Right lobe of liver (tissue), 6 donors: ENCODE measurements around the gene RB1. TPM values are rescaled to one million over a fixed set of nuclear protein-coding genes. Genes with fewer than 3 reads are reported as not detected.

Experiments
- ATAC-seq, 4 donors: fragments of 200-7000 bp; cut with Tn5 transposase; one replicate each; pipeline ENCODE4 v1.9.1; 2020; ENCODE audit warnings: mild to moderate bottlenecking in 4 of 4, moderate library complexity in 4 of 4
- DNase-seq, 3 donors: peaks; one replicate each; pipeline ENCODE4 v3.0.0-alpha.2; 2020
- H3K27ac ChIP-seq, 3 donors: fragments of 200-600 bp; one replicate each; pipeline ENCODE4 v1.8.0; 2022
- H3K27me3 ChIP-seq, 2 donors: fragments of 200-600 bp; one replicate each; pipeline ENCODE4 v1.8.0; 2022
- H3K36me3 ChIP-seq, 4 donors: fragments of 200-600 bp; sonication (generic) in 1 of 4; one replicate each; pipeline versions ENCODE4 v1.5.1 to v1.8.0; 2017 to 2022; ENCODE audit warnings: control low read depth in 1 of 4
- H3K4me1 ChIP-seq, 4 donors: fragments of 200-600 bp; sonication (generic) in 1 of 4; one replicate each; pipeline versions ENCODE4 v1.5.1 to v1.8.0; 2017 to 2022; ENCODE audit warnings: control low read depth in 1 of 4
- H3K4me3 ChIP-seq, 3 donors: fragments of 200-600 bp; one replicate each; pipeline ENCODE4 v1.8.0; 2022
- H3K9me3 ChIP-seq, 4 donors: fragments of 200-600 bp; sonication (generic) in 1 of 4; one replicate each; pipeline versions ENCODE4 v1.5.1 to v1.8.0; 2017 to 2022; ENCODE audit warnings: control low read depth in 1 of 4
- POLR2A ChIP-seq: fragments of 450-650 bp; IDR thresholded peaks from one replicate; pipeline ENCODE4 v1.6.1; 2017; ENCODE audit warnings: antibody characterized with exemption, mild to moderate bottlenecking
- WGBS: methylation state at CpG from one replicate; pipeline ENCODE4 v1.1.6; 2018; ENCODE audit warnings: low coverage, low lambda C conversion rate; ENCODE audit not compliant: insufficient coverage; ENCODE audit errors: missing lambda C conversion rate; 5-methylcytosine and 5-hydroxymethylcytosine counted together
- intact Hi-C, 2 donors: fragments of 100-400 bp; cut with DNase I; formaldehyde crosslinking; loops; one replicate each; pipeline versions ENCODE4 v1.11.2 to v1.14.1; 2022
- total RNA-seq, 6 experiments: library from RNA; depleted of rRNA in 2 of 6; stranded (reverse); fragments of >200 nt in 2 of 6; fragmentation: NEBNext Ultra II Directional in 3 of 6; extraction: Animal tissue kit (Norgen Biotek cat#: 25700) in 3 of 6; gene quantifications; one replicate each; pipeline versions ENCODE4 v1.1.0 to v1.2.4, GENCODE V29; 2016 to 2023
- TF ChIP-seq, protein P1 (sequence below), 4 donors: fragments of 200-600 bp in 3 of 4; fragments of 450-650 bp in 1 of 4; IDR thresholded peaks; one replicate each; pipeline versions ENCODE4 v1.5.1 to v1.8.0; 2016 to 2022; ENCODE audit warnings: antibody characterized with exemption in 4 of 4, mild to moderate bottlenecking in 2 of 4
- donor health status: DM: no; HTN: yes; CAD: no.
- donor health status: DM: no; HTN: no; CAD: no.
- donor health status: DM: no; HTN: no; CAD: no.
- donor health status: DM: no; HTN: yes; CAD: no.
- donor health status: DM: no; HTN: yes; CAD: no.

Gene RB1
- total RNA-seq, 6 experiments from 2014 or later, result 6.2 to 19.4 (median 12.3) TPM

- intact Hi-C loops, result no loop called here
- no peak for DNase-seq
Observed at GRCh38 chr13:48431987-48432615, 128.6 kb downstream of the RB1 start.

GRCh38 chr13:48434200-48434599 is 130.6 kb downstream of the RB1 start:
- Histone ChIP-seq H3K27ac (no peak overlapping the region), H3K36me3 (no peaks in the 10 kb centered on the region), H3K9me3 (no peaks in the 10 kb centered on the region), H3K4me3 (no peak overlapping the region), H3K27me3 (no peaks in the 10 kb centered on the region), H3K4me1 (no peaks in the 10 kb centered on the region)
- ATAC-seq (no peak), DNase-seq (no peak)
- WGBS, result 95% methylated on average over 2 of the region's 3 CpGs
- TF ChIP-seq, protein P1, sequence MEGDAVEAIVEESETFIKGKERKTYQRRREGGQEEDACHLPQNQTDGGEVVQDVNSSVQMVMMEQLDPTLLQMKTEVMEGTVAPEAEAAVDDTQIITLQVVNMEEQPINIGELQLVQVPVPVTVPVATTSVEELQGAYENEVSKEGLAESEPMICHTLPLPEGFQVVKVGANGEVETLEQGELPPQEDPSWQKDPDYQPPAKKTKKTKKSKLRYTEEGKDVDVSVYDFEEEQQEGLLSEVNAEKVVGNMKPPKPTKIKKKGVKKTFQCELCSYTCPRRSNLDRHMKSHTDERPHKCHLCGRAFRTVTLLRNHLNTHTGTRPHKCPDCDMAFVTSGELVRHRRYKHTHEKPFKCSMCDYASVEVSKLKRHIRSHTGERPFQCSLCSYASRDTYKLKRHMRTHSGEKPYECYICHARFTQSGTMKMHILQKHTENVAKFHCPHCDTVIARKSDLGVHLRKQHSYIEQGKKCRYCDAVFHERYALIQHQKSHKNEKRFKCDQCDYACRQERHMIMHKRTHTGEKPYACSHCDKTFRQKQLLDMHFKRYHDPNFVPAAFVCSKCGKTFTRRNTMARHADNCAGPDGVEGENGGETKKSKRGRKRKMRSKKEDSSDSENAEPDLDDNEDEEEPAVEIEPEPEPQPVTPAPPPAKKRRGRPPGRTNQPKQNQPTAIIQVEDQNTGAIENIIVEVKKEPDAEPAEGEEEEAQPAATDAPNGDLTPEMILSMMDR (IDR thresholded peaks at IDR 0.05), result no peak
- TF ChIP-seq POLR2A, result no peak
- intact Hi-C loops, result no loop called here

More at GRCh38 chr13:48431987-48432615, 128.6 kb downstream of the RB1 start:
- no peaks in the 10 kb centered on the region for H3K9me3 ChIP-seq
- H3K4me1 ChIP-seq, result no peaks in the 10 kb centered on the region
- no peaks in the 10 kb centered on the region for H3K36me3 ChIP-seq
- WGBS, result 61% methylated on average over 2 of the region's 2 CpGs
- no peaks in the 10 kb centered on the region for H3K27me3 ChIP-seq
- ATAC-seq, result no peak
- peak overlapping the region in 2 of 3 donors; percentile 20 to 34 for H3K27ac ChIP-seq
- no peak overlapping the region for H3K4me3 ChIP-seq
- TF ChIP-seq, protein P1 (IDR thresholded peaks at IDR 0.05), result no peak
- no peak for TF ChIP-seq POLR2A

GRCh38 chr13:48436661-48437288 is 133.2 kb downstream of the RB1 start:
- no peak overlapping the region for H3K4me3 ChIP-seq
- intact Hi-C loops, result no loop called here
- DNase-seq, result no peak
- H3K36me3 ChIP-seq, result no peaks in the 10 kb centered on the region
- no peak for TF ChIP-seq POLR2A
- WGBS, result 46% methylated on average over 2 of the region's 2 CpGs
- H3K27me3 ChIP-seq, result no peaks in the 10 kb centered on the region
- ATAC-seq, result peak in 3 of 4 donors; percentile 24 to 39 (median 36)
- H3K4me1 ChIP-seq, result no peaks in the 10 kb centered on the region
- no peaks in the 10 kb centered on the region for H3K9me3 ChIP-seq
- H3K27ac ChIP-seq, result peak overlapping the region in 2 of 3 donors; percentile 26 to 43

- peak overlapping the region in 2 of 3 donors; percentile 26 to 43 for H3K27ac ChIP-seq
- peak; percentile 42 to 60 (median 55) for ATAC-seq
- WGBS, result 37% methylated on average over 3 of the region's 3 CpGs
Observed at GRCh38 chr13:48437371-48437770, 133.8 kb downstream of the RB1 start.

More at GRCh38 chr13:48437371-48437770, 133.8 kb downstream of the RB1 start:
- intact Hi-C loops, result no loop called here
- TF ChIP-seq, protein P1 (IDR thresholded peaks at IDR 0.05), result no peak
- TF ChIP-seq POLR2A, result no peak
- Histone ChIP-seq H3K4me1 (no peaks in the 10 kb centered on the region), H3K4me3 (no peak overlapping the region), H3K9me3 (no peaks in the 10 kb centered on the region), H3K36me3 (no peaks in the 10 kb centered on the region), H3K27me3 (no peaks in the 10 kb centered on the region)
- peak in 1 of 3 donors; percentile 38 for DNase-seq
